22Rv1 (cell line): ENCODE results near the gene RB1.

Experiments used
- H3K27ac ChIP-seq: fragments of 450-650 bp; 2 replicates; pipeline ENCODE4 v1.5.1; 2017
- ZFX ChIP-seq: fragments of 450-650 bp; IDR thresholded peaks from 2 replicates; pipeline ENCODE4 v1.6.1; 2017; ENCODE audit warnings: antibody characterized with exemption, borderline replicate concordance
- TF ChIP-seq, protein P1 (sequence below): fragments of 450-650 bp; IDR thresholded peaks from 2 replicates; pipeline ENCODE4 v1.5.1; 2017; ENCODE audit warnings: mild to moderate bottlenecking

RB1 gene

DNA sequence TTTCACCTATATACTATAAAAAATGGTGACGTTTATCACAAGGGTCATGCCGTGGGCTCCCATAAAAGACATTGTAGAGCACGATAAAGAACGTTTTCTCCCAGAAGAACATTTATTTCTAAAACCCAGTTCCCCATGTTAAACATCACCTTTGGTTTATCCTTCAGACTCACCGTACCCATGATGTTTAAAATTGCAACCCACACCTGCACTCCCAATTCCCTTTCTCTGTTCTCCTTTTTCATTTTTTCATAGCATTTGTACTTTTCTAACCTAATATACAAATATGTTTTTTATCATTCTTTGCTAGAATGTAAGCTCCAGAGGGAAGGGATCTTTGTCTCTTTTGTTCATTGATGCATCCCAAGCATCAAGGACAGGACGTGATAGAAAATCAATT lies 227.3 kb downstream of the RB1 start:
- no peak overlapping the region for H3K27ac ChIP-seq
- TF ChIP-seq, protein P1, sequence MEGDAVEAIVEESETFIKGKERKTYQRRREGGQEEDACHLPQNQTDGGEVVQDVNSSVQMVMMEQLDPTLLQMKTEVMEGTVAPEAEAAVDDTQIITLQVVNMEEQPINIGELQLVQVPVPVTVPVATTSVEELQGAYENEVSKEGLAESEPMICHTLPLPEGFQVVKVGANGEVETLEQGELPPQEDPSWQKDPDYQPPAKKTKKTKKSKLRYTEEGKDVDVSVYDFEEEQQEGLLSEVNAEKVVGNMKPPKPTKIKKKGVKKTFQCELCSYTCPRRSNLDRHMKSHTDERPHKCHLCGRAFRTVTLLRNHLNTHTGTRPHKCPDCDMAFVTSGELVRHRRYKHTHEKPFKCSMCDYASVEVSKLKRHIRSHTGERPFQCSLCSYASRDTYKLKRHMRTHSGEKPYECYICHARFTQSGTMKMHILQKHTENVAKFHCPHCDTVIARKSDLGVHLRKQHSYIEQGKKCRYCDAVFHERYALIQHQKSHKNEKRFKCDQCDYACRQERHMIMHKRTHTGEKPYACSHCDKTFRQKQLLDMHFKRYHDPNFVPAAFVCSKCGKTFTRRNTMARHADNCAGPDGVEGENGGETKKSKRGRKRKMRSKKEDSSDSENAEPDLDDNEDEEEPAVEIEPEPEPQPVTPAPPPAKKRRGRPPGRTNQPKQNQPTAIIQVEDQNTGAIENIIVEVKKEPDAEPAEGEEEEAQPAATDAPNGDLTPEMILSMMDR: no peak
- no peak for TF ChIP-seq ZFX
